ENCODE data around the gene CTNNA3.

Gene CTNNA3

DNA sequence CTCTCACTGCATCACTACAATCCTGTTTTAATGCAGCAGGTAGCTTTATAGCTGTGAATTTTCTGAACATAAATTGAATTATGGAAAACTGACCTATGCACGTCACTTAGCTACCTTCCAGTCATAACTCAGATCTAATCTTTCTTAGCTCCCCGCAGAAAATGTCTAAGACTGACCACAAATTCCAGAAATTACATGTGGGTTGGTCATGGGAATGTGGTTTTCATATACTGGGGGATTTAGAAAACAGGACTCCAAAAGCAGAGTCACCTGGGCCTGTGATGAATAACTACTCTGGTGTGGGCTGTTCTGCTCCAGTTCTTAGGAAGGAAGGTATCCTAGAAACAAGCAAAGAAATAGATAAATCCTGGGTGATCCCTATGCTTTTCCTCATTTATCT, 948.5 kb downstream of the CTNNA3 start:
- Histone ChIP-seq H3K4me3 (ENCODE audit: insufficient read depth, low read length, poor library complexity, severe bottlenecking) (no peak overlapping the region), H3K9ac (ENCODE audit: low read length) (no peak overlapping the region), H3K9me2 (replicated peaks; ENCODE audit: insufficient read depth, low read length) (no peaks in the 10 kb centered on the region), H3K36me3 (ENCODE audit: low read length) (no peaks in the 10 kb centered on the region), H2AFZ (ENCODE audit: low read depth, low read length, severe bottlenecking) (no peak overlapping the region), H3K27ac (ENCODE audit: low read depth, low read length) (no peak overlapping the region), H3K9me3 (ENCODE audit: insufficient read depth, low read length) (no peaks in the 10 kb centered on the region), H4K20me1 (ENCODE audit: low read depth, low read length) (no peaks in the 10 kb centered on the region), H3K79me2 (ENCODE audit: insufficient read depth, low read length) (no peaks in the 10 kb centered on the region), H3K4me2 (ENCODE audit: low read depth, low read length, poor library complexity, severe bottlenecking) (no peak overlapping the region), H3K27me3 (ENCODE audit: low read length) (no peaks in the 10 kb centered on the region), H3F3A (ENCODE audit: insufficient read depth) (no peaks in the 10 kb centered on the region)
- TF ChIP-seq EZH2phosphoT487 (conservative IDR thresholded peaks at IDR 0.05; ENCODE audit: low read length), result no peak
- TF ChIP-seq, protein P1, sequence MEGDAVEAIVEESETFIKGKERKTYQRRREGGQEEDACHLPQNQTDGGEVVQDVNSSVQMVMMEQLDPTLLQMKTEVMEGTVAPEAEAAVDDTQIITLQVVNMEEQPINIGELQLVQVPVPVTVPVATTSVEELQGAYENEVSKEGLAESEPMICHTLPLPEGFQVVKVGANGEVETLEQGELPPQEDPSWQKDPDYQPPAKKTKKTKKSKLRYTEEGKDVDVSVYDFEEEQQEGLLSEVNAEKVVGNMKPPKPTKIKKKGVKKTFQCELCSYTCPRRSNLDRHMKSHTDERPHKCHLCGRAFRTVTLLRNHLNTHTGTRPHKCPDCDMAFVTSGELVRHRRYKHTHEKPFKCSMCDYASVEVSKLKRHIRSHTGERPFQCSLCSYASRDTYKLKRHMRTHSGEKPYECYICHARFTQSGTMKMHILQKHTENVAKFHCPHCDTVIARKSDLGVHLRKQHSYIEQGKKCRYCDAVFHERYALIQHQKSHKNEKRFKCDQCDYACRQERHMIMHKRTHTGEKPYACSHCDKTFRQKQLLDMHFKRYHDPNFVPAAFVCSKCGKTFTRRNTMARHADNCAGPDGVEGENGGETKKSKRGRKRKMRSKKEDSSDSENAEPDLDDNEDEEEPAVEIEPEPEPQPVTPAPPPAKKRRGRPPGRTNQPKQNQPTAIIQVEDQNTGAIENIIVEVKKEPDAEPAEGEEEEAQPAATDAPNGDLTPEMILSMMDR (IDR thresholded peaks at IDR 0.05; ENCODE audit: insufficient read depth, low read length, poor library complexity, severe bottlenecking), result no peak

DNA sequence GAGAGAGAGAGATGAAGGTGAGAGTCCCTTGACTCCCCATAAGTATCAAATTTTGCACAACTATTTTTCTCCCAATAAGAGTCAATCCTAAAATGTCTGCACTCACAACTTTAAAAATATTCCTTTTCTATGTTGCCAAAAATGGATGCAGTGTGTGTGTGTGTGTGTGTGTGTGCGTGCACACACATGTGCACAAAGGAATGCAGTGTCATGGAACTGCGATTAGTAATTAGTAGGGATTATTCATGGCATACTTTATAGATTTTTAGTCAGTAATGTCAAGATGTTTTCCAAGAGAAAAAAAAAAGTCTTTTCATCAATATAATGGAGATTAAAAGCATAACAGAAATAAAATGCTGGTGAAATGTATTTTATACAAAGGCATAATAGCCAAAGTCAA, 949.3 kb downstream of the CTNNA3 start:
- no peak overlapping the region for H3K9ac ChIP-seq (ENCODE audit: low read length)
- no peak overlapping the region for H3K27ac ChIP-seq (ENCODE audit: low read depth, low read length)
- no peak overlapping the region for H2AFZ ChIP-seq (ENCODE audit: low read depth, low read length, severe bottlenecking)
- H3K27me3 ChIP-seq (ENCODE audit: low read length), result no peaks in the 10 kb centered on the region
- no peaks in the 10 kb centered on the region for H3K9me2 ChIP-seq (replicated peaks; ENCODE audit: insufficient read depth, low read length)
- no peaks in the 10 kb centered on the region for H3F3A ChIP-seq (ENCODE audit: insufficient read depth)
- no peak overlapping the region for H3K4me3 ChIP-seq (ENCODE audit: insufficient read depth, low read length, poor library complexity, severe bottlenecking)
- no peaks in the 10 kb centered on the region for H3K79me2 ChIP-seq (ENCODE audit: insufficient read depth, low read length)
- no peak overlapping the region for H3K4me2 ChIP-seq (ENCODE audit: low read depth, low read length, poor library complexity, severe bottlenecking)
- no peaks in the 10 kb centered on the region for H4K20me1 ChIP-seq (ENCODE audit: low read depth, low read length)
- H3K9me3 ChIP-seq (ENCODE audit: insufficient read depth, low read length), result no peaks in the 10 kb centered on the region
- TF ChIP-seq, protein P1 (IDR thresholded peaks at IDR 0.05; ENCODE audit: insufficient read depth, low read length, poor library complexity, severe bottlenecking), result no peak
- no peak for TF ChIP-seq EZH2phosphoT487 (conservative IDR thresholded peaks at IDR 0.05; ENCODE audit: low read length)
- H3K36me3 ChIP-seq (ENCODE audit: low read length), result no peaks in the 10 kb centered on the region

DNA sequence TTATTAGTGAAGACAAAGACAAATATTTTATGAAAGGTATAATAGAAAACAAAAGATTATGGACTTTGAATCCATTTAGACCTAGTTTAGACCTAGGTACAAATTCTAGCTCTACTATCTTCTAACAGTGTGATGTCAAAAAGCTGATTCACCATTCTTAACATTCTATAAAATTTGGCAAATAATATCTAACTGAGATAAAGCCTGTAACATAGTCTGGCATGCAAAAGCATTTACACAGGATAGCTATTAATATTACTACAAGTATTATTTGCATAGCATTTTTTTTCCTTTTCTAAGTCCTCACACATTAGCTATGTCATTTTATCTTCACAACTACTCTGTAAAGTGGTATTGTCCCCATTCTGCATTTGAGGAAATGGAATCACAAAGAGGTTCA, 949.7 kb downstream of the CTNNA3 start:
- Histone ChIP-seq H3K79me2 (ENCODE audit: insufficient read depth, low read length) (no peaks in the 10 kb centered on the region), H3K9ac (ENCODE audit: low read length) (no peak overlapping the region), H3K9me2 (replicated peaks; ENCODE audit: insufficient read depth, low read length) (no peaks in the 10 kb centered on the region), H2AFZ (ENCODE audit: low read depth, low read length, severe bottlenecking) (no peak overlapping the region), H3K9me3 (ENCODE audit: insufficient read depth, low read length) (no peaks in the 10 kb centered on the region), H4K20me1 (ENCODE audit: low read depth, low read length) (no peaks in the 10 kb centered on the region), H3K27ac (ENCODE audit: low read depth, low read length) (no peak overlapping the region), H3K27me3 (ENCODE audit: low read length) (no peaks in the 10 kb centered on the region), H3K4me3 (ENCODE audit: insufficient read depth, low read length, poor library complexity, severe bottlenecking) (no peak overlapping the region), H3F3A (ENCODE audit: insufficient read depth) (no peaks in the 10 kb centered on the region), H3K36me3 (ENCODE audit: low read length) (no peaks in the 10 kb centered on the region), H3K4me2 (ENCODE audit: low read depth, low read length, poor library complexity, severe bottlenecking) (no peak overlapping the region)
- TF ChIP-seq, protein P1 (IDR thresholded peaks at IDR 0.05; ENCODE audit: insufficient read depth, low read length, poor library complexity, severe bottlenecking), result no peak

DNA sequence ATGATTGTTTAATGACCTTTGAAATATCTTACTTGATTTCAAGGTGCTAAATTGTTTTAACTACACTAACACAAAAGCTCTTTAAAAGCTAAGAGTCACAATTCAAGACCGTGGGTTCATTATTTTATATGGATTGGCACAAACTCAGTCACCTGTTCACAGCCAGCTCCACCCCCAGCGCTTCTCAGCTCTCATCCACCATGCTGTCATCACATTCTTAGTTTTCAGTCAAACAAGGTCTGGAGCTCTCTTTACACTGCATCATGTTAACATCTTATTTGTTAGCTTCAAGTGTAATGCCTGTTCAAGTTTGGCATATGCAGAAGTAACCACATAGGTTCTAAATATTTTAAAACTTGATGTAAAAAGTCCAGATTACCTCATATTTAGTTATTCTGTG, 951.1 kb downstream of the CTNNA3 start:
- H2AFZ ChIP-seq (ENCODE audit: low read depth, low read length, severe bottlenecking), result no peak overlapping the region
- H3K36me3 ChIP-seq (ENCODE audit: low read length), result no peaks in the 10 kb centered on the region
- no peak overlapping the region for H3K4me3 ChIP-seq (ENCODE audit: insufficient read depth, low read length, poor library complexity, severe bottlenecking)
- H4K20me1 ChIP-seq (ENCODE audit: low read depth, low read length), result no peaks in the 10 kb centered on the region
- H3K27ac ChIP-seq (ENCODE audit: low read depth, low read length), result no peak overlapping the region
- TF ChIP-seq, protein P1 (IDR thresholded peaks at IDR 0.05; ENCODE audit: insufficient read depth, low read length, poor library complexity, severe bottlenecking), result no peak
- no peak for TF ChIP-seq EZH2phosphoT487 (conservative IDR thresholded peaks at IDR 0.05; ENCODE audit: low read length)
- no peak overlapping the region for H3K9ac ChIP-seq (ENCODE audit: low read length)
- H3K9me2 ChIP-seq (replicated peaks; ENCODE audit: insufficient read depth, low read length), result no peaks in the 10 kb centered on the region
- H3F3A ChIP-seq (ENCODE audit: insufficient read depth), result no peaks in the 10 kb centered on the region
- H3K9me3 ChIP-seq (ENCODE audit: insufficient read depth, low read length), result no peaks in the 10 kb centered on the region
- H3K27me3 ChIP-seq (ENCODE audit: low read length), result no peaks in the 10 kb centered on the region
- no peaks in the 10 kb centered on the region for H3K79me2 ChIP-seq (ENCODE audit: insufficient read depth, low read length)
- no peak overlapping the region for H3K4me2 ChIP-seq (ENCODE audit: low read depth, low read length, poor library complexity, severe bottlenecking)
